Activated T-cell treated with anti-CD3 and anti-CD28 coated beads, Interleukin-2, amount 50 U/mL, for 1 hour (primary cell): ENCODE measurements around the gene NCOA5.
"Not testable (repeated sequence)": the region's sequence is repeated elsewhere in the genome, so short reads cannot be mapped to it uniquely, and the experiment has no call there.

Experiments
- DNase-seq: peaks from one replicate; pipeline ENCODE4 v3.0.0-alpha.2; 2020

Gene NCOA5

GRCh38 chr20:46119547-46119946 lies 29.8 kb upstream of the NCOA5 start:
- no peak for DNase-seq

- no peak for DNase-seq
These were observed 29.3 kb upstream of the NCOA5 start for GRCh38 chr20:46119028-46119546.

GRCh38 chr20:46118481-46119020 lies 28.8 kb upstream of the NCOA5 start:
- no peak for DNase-seq

- DNase-seq, result peak; percentile 78
These were observed 28.1 kb upstream of the NCOA5 start, which contains the start of gene CD40 for GRCh38 chr20:46117704-46118467. TSS of gene CD40 (plus strand) at chr20:46118314. CDS start at chr20:46118344, 30 bp downstream.

- no peak for DNase-seq
These were observed 24.7 kb upstream of the NCOA5 start for GRCh38 chr20:46114449-46114848.

GRCh38 chr20:46113113-46113470 lies 23.3 kb upstream of the NCOA5 start:
- DNase-seq, result no peak

GRCh38 chr20:46112430-46113112 lies 22.8 kb upstream of the NCOA5 start:
- DNase-seq, result no peak

- no peak for DNase-seq
These were observed 22.1 kb upstream of the NCOA5 start for GRCh38 chr20:46111836-46112212.

GRCh38 chr20:46111028-46111835 lies 21.5 kb upstream of the NCOA5 start:
- no peak for DNase-seq

- DNase-seq, result no peak
These were observed 19.2 kb upstream of the NCOA5 start for GRCh38 chr20:46108976-46109375.

- DNase-seq, result no peak
These were observed 18.7 kb upstream of the NCOA5 start for GRCh38 chr20:46108435-46108841.

- no peak for DNase-seq
These were observed 17.3 kb upstream of the NCOA5 start for GRCh38 chr20:46107061-46107460.

GRCh38 chr20:46104262-46104661 lies 14.5 kb upstream of the NCOA5 start:
- DNase-seq, result no peak

GRCh38 chr20:46102940-46103339 lies 13.2 kb upstream of the NCOA5 start:
- no peak for DNase-seq

- DNase-seq, result no peak
These were observed 12.2 kb upstream of the NCOA5 start for GRCh38 chr20:46101957-46102356.

GRCh38 chr20:46100988-46101387 lies 11.2 kb upstream of the NCOA5 start:
- no peak for DNase-seq

- not testable (repeated sequence) for DNase-seq
These were observed 10.7 kb upstream of the NCOA5 start for GRCh38 chr20:46100444-46100843.

- no peak for DNase-seq
These were observed 9.9 kb upstream of the NCOA5 start for GRCh38 chr20:46099491-46100287.

- DNase-seq, result no peak
These were observed 3.8 kb upstream of the NCOA5 start for GRCh38 chr20:46093531-46093930.

GRCh38 chr20:46091622-46092535 lies 2.1 kb upstream of the NCOA5 start:
- not testable (repeated sequence) for DNase-seq

GRCh38 chr20:46089167-46089416 lies 670 bp downstream of the NCOA5 start:
- no peak for DNase-seq
